Esophagus mucosa (tissue), 1 donor: Measurements from ENCODE around the gene RBM12. TPM values are rescaled to one million over a fixed set of nuclear protein-coding genes. Genes with fewer than 3 reads are reported as not detected.
A peak's percentile ranks its signal among the peaks of the same experiment; 100 is the strongest.

Source experiments
- ATAC-seq: fragments of 200-7000 bp; cut with Tn5 transposase; one replicate; pipeline ENCODE4 v1.9.1; 2020
- total RNA-seq: library from RNA; stranded (reverse); gene quantifications from one replicate; pipeline ENCODE4 v1.2.4, GENCODE V29; 2023
- donor health status: DM: yes; HTN: yes; CAD: no.

Gene RBM12
- total RNA-seq, 1 donor from 2014 or later: 58.0 TPM

GRCh38 chr20:35619196-35620095, 45.3 kb downstream of the RBM12 start:
- peak; percentile 30 for ATAC-seq

DNA sequence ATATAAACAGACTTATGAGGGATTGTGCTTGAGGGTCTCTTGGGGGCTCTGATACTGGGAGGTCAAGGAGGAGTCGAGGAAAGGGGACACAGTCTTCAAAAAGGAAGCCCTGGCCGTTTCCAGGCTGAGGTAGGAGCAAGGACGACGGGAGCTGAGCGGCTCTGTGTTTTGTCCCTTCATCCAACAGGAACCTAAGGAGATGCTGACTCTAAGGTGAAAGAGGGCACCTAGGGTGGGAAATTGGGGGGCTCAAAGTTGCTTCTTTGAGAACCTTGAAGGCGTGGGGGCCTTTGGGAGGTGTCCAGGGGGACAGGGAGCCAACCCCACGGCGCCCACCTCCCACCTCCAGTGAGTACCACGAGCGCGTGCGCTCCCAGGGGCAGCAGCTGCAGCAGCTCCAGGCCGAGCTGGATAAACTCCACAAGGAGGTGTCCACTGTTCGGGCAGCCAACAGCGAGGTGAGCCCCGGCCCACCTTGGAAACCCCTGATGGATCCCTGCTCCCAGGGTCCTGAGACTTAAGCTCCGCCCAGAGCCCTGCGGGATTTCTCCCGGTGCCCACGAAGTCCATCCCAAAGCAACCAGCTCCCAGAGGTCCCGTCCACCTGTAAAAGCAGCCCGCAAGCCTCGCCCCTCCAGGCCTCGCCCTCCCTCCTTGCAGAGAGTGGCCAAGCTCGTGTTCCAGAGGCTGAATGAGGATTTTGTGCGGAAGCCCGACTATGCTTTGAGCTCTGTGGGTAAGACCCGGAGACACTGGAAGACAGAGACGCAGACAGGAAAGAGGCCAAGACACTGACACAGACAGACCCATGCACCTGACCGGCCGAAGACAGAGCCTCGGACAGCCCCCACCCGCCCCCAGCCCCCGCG, 46.2 kb downstream of the RBM12 start:
- no peak for ATAC-seq

DNA sequence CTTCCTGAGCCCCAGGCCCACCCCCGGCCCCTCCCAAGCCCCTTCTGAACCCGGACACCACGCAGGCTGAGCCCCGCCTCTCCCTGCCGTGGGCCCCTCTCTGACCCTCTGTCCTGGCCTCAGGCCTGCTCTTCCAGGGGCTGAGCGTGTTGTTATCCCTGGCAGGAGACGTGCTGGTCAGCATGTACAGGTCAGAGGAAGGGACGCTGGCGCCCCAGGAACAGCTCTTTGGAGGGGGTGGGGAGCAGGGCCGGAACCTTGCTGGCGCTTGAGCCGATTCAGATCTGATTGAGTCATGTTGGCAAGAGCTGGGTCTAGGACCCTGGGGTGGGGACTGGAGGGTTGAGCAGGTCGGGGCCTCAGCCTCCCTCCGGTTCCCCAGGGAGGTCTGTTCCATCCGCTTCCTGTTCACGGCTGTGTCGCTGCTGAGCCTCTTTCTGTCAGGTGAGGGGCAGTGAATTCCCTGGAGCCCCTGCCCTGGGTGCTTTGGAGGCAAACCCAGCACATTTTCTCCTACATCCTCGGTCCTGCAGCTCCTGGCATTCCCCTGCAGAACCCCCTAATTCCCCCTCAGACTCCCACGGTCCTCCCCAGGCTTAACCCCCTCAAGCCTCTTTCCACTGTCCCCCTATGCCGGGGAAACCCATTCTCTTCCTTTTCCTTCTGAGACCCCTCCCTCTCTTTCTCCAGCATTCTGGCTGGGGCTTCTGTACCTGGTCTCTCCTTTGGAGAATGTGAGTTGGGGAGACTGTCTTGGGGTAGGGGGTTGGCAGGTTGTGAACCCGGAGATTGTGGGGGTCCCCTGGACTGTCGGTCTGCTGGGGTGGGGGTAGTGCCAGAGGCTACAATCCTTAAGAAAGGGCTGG, 47.1 kb downstream of the RBM12 start:
- peak; percentile 4 for ATAC-seq

- peak; percentile 42 for ATAC-seq
Measured at GRCh38 chr20:35616465-35617396, 48.0 kb downstream of the RBM12 start.

DNA sequence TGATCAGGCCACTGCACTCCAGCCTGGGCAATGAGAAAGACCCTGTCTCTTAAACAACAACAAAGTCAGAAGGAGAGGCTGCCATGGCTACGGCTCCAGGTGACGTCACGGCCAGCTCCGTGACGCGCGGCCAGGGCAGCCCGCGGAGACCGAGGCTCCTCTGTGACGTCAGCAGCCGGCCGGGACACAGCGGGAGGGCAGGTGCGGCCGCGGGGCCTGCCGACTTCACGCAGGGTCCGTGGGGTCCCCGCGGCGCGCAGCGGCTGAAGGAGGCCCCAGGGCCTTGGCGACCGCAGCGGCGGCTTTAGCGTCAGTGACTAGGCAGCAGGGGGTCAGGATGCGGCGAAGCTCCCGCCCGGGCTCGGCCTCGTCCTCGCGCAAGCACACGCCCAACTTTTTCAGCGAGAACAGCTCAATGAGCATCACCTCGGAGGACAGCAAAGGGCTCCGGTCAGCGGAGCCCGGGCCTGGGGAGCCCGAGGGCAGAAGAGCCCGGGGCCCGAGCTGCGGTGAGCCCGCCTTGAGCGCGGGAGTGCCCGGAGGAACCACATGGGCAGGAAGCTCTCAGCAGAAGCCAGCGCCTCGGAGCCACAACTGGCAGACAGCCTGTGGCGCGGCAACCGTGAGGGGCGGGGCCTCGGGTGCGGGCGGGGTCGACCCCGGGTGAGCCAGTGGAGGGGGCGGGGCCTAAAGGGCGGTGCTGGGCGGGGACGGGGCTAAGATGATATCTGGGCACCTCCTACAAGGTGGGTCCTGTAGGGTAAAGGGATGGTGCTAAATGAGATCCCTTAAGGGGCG, 48.8 kb downstream of the RBM12 start, which contains the start of gene SPAG4:
SPAG4 (plus strand) TSS at position 163 of the 798 bp plus-strand sequence; CDS start at position 338, 175 bp downstream.
- ATAC-seq: peak; percentile 95

DNA sequence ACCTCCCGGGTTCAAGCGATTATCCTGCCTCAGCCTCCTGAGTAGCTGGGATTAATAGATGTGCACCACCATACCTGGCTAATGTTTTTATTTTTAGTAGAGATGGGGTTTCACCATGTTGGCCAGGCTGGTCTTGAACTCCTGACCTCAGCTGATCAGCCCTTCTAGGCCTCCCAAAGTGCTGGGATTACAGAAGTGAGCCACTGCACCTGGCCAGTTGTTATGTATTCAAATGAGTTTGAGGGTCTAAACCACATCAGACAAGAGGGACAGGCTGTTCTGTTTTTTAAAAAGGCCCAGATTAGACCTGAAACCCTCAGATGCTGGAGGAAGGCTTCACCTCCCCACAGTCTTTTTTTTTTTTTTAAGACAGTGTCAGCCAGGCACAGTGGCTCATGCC, 53.2 kb downstream of the RBM12 start:
- no peak for ATAC-seq

GRCh38 chr20:35610833-35611427, 53.8 kb downstream of the RBM12 start:
- no peak for ATAC-seq

DNA sequence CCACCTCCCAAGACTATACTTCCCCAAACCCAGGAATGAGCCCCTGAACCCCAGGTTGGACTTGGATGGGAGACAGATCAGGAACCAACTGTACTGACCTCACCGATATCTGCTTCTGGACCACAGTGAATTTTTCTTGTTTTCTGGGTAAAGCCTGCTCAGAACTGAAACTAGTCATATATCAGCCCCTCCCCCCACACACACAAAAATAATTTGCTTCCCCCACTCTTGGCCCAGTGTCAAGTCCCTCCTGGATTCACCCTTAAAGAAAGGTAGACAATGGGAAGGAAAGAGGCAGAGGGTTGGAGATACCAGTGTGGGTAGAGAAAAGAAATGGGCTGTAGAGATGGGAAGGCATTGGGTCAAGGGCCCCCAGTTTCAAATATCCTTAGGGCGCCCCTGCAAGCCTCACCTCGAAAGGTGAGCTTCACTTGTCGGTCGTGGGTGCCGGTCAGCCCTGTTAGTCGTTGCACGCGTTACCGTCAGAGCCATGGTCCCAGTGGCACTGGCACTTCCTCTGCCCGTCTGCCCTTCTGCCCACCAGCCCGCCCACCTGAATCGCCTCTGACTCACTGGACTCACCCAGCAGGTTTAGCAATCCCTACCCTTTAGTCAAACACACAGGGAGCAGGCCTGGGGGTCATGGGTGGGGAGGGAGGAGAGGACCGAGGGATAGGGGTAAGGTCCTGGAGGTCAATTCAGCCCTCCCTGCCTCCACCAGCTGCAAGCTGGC, 57.5 kb downstream of the RBM12 start:
- peak; percentile 17 for ATAC-seq

- no peak for ATAC-seq
Measured at GRCh38 chr20:35606127-35606526, 58.6 kb downstream of the RBM12 start.

- no peak for ATAC-seq
Measured at GRCh38 chr20:35604449-35604747, 60.3 kb downstream of the RBM12 start.

- no peak for ATAC-seq
Measured at GRCh38 chr20:35603695-35604448, 60.8 kb downstream of the RBM12 start.

- no peak for ATAC-seq
Measured at GRCh38 chr20:35602851-35603495, 61.7 kb downstream of the RBM12 start.

DNA sequence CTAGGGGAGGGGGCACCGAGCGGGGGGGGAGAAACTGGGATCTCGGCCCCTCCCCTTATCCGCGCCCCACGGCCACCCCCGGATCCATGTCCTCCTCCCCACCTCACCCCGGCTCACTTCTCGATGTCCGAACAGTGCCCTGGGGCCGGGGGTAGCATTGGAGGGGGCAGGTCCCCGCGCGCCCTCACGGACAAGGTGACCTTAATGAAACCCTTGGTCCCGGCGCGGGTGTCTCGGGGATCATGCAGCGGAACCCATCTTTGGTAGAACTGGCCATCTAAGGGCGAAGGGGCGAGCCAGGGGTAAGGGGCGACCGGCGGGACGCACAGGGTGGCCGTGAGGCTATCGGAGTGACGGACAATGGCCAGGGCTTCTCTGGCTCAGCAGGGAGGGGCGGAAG, 62.7 kb downstream of the RBM12 start:
- ATAC-seq: no peak

DNA sequence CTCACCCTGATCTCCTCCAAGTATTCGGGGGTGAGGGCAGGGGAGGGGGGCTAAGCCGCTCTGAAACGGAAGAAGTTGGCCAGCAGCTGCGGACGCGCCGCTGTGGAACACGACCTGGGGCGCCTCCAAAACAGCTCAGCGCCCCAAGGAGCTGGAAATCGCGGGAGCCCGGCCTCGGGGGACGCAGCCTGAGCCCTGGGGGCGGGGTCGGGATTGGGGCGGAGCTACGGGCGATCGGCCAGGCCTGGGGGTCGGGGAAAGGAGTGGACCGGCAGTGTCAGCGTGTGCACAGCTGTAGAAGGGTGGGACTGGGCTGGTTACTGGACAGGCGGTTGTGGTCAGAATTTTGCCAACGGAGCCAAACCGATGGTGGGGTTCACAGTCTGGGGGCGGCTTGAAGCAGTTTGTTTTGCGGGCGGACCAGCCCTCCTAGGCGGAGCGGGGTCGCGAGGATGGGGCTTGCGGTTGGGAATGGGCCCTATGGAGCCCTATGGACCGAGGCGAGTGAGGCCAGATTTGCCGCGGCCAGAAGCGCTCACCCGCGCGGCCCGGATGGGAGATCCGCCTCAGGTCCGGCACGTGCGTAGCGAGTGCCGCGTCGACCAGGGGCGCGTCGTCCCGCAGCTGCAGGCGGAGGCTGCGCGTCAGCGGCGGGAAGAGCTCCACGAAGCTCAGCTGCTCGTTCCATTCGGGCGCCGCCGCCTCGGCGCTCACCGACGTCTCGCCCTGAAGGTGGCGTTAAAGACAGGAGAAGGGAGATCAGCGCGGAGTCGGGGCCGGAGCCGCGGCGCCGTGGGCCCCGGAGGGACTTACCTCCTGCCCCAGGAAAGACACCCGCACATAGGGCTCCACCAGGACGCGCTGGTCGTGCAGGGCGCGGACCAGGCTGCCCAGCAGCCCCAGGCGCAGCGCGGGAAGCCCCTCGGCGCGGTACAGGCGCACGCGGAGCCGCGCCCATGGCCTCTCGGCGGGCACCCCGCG, 63.4 kb downstream of the RBM12 start:
- peak; percentile 79 for ATAC-seq

DNA sequence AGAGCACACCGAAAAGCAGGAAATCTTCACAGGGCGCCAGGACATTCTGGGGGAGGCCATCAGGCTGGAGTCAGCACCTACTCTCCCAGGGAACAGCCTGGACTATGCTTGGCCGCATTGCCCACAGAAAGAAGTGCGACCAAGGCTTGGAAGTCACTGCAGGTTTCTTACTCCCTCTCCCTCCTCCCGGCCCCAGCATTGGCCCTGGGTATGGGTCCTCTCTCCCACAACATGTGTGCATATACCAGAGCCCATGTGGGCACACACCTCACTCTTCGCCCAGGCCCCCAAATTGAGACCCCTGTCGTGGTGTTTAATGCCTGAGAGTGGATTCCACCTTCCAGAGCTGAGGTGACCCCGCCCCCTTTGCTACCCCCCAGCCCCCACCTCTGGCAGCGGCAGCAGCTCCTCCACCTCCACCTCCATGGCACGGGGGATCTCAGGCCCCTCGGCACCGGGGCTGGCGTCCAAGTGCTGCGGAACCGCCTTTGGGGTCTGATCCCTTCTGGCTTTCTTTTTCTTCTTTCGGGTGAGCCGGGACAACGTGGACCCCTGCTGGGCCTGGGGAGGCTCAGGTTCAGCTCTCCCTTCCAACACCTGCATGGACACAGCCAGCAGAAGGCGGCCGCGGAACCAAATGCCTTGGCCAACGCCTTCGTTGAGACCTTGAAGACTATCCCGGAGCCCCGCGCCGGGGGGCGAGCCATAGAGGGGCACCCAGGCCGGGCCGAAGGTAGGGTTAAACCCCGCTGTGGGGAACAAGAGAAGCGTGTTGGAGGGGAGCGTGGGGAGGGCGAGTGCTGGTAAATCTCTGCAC, 64.3 kb downstream of the RBM12 start:
- ATAC-seq: no peak

DNA sequence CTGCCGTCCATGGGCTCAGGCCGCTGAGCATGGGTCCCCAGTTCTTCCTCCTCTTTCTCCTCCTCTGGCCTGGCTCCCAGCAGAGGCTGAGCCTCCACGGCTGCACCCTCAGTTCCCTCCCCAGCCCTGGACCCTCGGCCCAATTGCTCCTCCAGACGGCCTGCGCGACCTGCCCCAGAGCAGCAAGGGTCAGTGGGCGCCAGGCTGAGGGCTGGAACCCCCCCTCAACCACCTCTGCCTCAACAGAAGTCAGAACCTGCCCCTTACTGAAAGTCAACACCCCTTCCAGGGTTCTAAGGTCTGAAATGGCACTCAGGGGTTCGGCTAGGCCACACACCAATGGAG, 65.0 kb downstream of the RBM12 start:
- no peak for ATAC-seq
